SHP77 (cell line): Measurements from ENCODE around the gene TSPAN33.

Experiments used
- DNase-seq, 2 experiments: peaks; one replicate each; lab custom pipeline; 2025; lab: John Stamatoyannopoulos, UW

TSPAN33 gene

GRCh38 chr7:129136887-129137642, 7.4 kb upstream of the TSPAN33 start:
- DNase-seq: no peak

DNA sequence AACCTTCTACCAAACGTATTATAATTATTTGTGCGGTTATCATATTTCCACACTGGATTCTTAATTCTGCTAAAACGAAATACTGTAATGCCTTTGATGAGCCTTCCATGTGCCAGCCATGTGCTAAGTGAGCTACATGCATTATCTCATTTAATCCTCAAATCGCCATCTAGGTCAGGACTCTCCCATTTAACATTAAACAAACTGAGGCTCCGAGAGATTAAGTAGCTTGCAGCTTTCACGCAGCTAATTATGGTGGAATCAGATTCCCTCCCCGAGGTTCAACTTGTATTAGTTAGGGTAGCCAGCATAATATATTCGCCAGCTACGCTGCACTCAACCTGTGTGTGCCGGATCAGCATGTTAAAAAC, 798 bp upstream of the TSPAN33 start:
- no peak for DNase-seq

GRCh38 chr7:129144834-129145668, 544 bp downstream of the TSPAN33 start:
- no peak for DNase-seq

DNA sequence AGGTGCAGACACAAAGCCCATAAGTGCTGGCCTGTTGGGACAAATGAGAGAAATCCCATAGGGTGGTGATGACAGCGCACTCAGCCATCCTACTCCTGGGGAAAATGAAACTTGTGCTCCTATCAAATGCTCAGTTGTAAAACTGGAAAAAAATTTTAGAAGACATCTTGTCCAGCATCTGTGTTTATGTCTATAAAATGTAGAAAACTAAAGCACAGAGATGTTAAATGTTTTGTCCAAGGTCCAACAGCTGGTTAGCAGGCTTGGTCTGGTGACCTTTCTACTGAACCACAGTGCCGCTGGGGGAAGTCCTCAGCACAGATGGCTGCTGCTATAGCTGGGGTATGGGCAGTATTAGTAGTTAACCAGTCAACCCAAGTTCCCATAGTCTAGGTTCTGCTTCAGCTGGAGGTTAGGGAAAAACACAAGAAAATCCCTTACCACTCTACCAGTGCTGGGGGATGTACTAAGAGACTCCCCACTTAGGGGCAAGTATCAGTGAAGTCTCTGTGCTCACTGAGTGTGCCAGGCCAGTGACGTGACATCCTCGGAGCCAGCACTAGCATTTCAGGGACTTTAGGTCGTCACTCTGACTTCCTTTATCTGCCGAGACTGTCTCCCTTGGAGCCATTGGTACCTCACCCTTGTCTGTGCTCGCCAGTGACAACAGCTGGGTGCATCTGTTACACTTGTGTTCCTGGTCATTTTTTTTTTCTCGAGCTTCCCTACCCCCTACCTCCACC, 1.9 kb downstream of the TSPAN33 start:
- no peak for DNase-seq

- DNase-seq: no peak
These were observed 3.2 kb downstream of the TSPAN33 start for GRCh38 chr7:129147731-129148130.

DNA sequence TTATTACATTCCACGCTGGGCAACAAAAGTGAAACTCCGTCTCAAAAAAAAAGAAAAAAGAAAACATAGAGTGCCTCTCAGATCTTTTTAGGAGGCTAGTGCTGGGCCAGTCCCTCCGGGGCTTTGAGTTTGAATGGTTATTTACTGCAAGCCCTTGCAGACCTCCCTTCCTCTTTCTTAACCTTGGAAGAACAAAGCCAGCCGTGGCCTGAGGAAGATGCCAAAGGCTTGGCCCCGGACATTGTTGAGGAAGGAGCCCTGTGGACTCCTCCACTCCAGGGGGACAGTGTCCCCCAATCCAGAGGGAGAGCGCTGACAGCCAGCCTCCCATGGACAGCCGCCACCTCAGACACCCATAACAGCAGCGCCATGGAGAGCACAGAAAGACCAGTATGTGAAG, 5.0 kb downstream of the TSPAN33 start:
- no peak for DNase-seq

DNA sequence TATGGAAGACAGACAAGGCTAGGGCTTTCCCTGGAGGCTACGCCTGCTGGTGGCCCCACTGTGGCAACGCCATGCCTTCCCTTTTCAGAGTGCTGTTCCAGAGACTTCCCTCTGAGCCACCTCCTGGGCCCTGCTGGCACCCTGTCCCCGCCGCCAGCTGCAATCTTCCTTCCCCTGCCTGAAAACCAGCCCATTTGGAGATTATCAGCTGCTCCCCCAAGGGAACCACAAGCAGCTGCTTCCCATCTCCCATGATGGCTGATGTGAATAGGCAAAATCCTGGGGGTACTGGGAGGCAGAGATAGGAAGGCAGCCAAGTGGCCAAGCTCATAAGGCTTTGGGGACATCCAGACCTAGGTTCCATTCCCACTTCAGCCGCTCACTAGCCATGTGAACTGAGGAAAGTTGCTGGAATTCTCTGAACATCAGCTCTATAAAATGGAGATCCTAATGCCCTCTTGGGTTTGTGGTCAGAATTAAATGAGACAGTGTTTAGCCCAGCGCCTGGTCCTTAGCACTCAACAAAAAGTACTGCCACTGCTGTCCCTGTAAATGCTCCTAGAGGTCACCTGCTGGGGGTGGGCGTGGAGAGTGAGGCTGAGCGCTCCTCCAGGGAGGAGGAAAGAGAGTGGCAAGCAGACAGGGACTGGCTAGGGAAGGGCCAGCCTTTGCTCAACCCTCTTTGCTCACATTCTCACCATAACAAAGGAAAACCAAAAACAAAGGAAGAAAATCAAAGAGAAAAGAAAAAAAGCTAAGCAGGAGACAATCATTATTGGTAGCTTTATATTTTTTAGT, 5.9 kb downstream of the TSPAN33 start:
- no peak for DNase-seq

GRCh38 chr7:129157651-129158050, 13.1 kb downstream of the TSPAN33 start:
- no peak for DNase-seq

- DNase-seq: no peak
These were observed 15.0 kb downstream of the TSPAN33 start for GRCh38 chr7:129159539-129159938.

GRCh38 chr7:129160161-129160905, 15.8 kb downstream of the TSPAN33 start:
- DNase-seq: peak; percentile 45 to 55

DNA sequence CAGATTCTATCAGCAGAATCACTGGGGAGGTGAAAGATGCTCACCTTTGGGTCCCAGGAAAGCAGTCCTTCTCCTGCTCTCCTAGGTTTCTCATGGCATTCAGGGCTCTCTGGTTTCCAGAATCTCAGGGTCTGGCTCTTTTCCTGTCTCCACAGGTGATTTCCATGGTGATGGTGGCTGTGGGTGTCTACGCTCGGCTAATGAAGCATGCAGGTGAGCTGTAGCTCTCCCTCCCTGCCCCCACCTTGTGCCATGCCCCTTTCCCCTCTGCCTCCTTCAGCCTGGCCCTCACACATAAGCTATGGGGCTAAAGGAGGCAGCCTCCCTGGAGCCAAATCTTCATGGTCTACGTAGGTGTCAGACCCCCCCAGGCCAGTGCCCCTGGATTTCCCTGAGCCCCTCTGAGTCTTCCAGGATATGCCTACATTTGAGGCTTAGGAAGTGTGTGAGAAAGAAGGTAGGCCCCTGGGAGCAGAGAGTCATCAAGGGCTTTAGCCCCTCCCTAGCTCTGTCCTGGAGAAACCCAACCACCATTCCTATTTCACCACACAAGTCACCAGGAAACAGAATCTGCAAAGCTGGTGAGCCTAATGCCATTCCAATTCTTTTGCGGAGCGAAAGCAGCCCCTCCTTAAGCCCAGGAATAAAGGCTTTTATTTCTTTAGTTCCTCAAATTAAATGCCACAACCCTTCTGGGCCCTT, 17.2 kb downstream of the TSPAN33 start:
- DNase-seq: no peak

- DNase-seq: no peak
These were observed 18.2 kb downstream of the TSPAN33 start for GRCh38 chr7:129162732-129163131.

GRCh38 chr7:129163875-129164544, 19.5 kb downstream of the TSPAN33 start:
- DNase-seq: peak in 1 of 2 experiments; percentile 10

DNA sequence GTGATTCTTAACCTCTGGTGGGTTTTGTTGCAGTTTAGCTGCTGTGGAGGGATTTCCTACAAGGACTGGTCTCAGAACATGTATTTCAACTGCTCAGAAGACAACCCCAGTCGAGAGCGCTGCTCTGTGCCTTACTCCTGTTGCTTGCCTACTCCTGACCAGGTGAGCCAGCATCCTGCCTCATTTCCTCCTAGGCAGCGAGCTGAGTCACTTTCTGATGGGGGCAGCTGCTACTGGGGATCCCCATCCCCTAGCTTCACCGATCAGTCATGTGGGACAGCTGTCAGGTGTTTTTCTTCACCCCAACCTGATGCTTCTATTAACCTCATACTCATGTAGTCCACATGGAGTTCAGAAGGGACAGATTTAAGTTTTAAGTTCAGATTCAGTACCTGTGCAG, 22.2 kb downstream of the TSPAN33 start:
- DNase-seq: no peak

DNA sequence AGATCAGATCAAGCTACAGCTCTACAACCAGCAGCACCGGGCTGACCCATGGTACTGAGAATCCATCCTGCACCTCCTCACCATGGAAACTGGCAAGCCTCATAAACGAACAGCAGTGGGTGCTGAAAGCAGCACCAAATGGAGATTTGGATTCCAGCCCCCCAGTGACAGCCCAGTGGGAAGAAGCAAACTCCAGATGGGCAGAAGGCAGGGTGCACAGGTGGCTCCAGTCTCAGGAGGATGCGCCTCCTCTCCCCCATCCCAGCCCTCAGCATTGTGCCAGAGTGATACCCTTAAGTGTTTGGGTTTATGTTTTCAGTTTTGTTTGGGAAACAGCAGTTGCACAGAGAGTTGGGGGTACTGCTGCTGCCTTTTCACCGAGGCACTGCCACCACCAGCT, 23.3 kb downstream of the TSPAN33 start:
- DNase-seq: no peak

DNA sequence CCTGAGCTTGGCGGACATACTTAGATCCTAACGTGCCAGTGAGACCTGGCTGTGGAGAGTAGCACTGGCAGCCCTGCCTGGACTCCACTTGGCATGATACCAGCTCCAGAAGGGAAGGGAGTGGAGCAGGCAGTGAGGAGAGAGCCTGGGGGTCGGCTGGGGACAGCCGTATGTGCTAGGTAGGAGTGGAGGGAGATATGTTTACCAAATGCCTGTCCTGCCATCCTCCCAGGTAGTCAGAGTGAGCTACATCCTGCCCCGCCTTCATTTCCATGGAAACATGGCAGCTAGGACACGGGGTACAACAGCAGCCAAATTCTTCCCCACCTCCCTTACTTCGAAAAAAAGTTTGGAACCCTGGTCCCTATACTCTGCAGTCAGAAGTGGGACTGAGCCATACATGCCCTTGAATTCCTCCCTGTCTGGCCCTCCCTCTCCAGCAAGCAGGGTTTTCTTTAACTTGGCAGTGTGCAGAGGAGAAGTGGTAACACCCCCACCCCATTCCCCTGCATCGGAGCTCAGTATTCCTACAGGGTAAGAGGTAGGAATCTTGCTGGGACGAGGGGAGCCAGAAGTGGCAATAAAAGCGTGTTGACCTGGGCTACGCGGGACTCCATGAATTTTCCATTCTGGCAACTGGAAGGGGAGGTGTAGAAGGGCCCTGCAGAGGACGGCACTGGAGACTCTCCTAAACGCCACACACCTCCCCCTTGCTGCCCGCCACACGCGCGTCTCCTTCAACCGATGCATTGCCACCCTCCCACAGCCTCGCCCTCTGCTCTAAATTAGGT, 23.9 kb downstream of the TSPAN33 start:
- no peak for DNase-seq

DNA sequence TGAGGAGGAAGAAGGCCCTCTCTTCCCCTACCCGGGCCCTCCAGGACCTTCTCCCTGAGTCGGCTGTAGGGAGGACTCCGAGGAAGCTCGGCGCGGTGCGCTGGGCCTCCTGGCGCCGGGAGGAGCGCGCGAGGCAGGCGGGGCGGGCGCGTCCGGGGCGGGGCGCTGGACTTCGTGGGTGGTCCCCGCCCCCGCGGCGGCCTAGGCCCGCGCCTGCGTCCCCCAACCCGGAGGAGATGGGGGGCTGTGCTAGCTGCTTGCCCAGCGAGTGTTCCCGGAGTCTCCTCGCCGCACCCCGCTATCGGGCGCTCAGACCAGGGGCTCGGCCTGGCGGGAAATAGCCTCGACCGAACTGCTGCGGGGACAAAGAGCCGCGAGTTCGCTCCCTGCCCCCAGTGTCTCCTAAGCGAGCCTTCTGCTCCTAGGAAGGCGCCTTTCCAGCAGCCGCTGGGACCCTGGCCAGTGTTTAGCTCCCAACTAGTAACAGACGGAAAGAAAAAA, 24.7 kb downstream of the TSPAN33 start:
- no peak for DNase-seq

DNA sequence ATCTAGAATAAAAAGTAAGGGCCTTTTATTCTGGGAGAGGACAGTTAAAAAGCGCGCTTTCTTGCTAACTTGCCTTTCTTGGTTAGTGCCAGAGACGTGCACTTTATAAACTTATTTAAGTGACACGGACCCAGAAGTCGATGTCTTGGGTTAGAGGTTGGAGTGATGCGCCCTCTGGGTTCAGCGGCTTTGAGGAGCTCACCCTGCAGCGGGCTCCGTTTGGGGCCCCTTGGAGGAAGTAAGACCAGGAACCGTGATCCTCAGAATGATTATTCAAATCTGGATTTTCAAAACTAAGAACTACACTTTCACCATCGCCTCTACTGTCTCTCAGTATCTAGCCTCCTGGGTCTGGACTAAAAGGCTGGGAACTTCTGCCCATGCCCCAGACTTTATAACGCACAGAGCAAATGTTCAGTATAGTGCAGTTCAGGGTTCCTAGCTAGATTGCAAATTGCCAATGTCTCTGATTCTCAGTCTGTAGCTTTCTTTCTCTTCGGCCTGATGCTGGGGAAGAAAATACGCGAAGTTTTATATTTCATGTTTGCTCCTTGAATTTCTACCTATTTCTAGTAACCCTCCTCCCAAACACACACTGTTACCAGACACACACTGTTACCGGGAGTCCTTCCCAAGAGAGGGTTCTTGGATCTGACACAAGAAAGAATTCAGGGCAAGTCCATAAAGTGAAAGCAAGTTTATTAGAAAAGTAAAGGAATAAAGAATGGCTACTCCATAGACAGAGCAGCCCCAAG, 25.4 kb downstream of the TSPAN33 start:
- no peak for DNase-seq
